BLaER1 treated with 17β-estradiol and CSF1 and Interleukin-3, amounts not matched to agents 10 nM and 100 nM (cell line): ENCODE data around the gene TSTD1.
A peak's percentile ranks its signal among the peaks of the same experiment; 100 is the strongest.
"Not testable (repeated sequence)": the region's sequence is repeated elsewhere in the genome, so short reads cannot be mapped to it uniquely, and the experiment has no call there.

Experiments
- H3K27ac ChIP-seq, 11 experiments: shearing (Covaris generic); formaldehyde crosslinking; 2 replicates each; pipeline ENCODE4 v1.8.1; 2022
- H3K27me3 ChIP-seq, 11 experiments: shearing (Covaris generic); formaldehyde crosslinking; 2 replicates each; pipeline ENCODE4 v1.8.1; 2022
- H3K36me3 ChIP-seq, 11 experiments: shearing (Covaris generic); formaldehyde crosslinking; 2 replicates each; pipeline ENCODE4 v1.8.1; 2022
- H3K4me1 ChIP-seq, 10 experiments: shearing (Covaris generic); formaldehyde crosslinking; 2 replicates each; pipeline ENCODE4 v1.8.1; 2022
- H3K4me2 ChIP-seq, 11 experiments: shearing (Covaris generic); formaldehyde crosslinking; 2 replicates each; pipeline ENCODE4 v1.8.1; 2022
- H3K4me3 ChIP-seq, 10 experiments: shearing (Covaris generic); formaldehyde crosslinking; 2 replicates each; pipeline ENCODE4 v1.8.1; 2022
- H3K9ac ChIP-seq, 11 experiments: shearing (Covaris generic); formaldehyde crosslinking; 2 replicates each; pipeline ENCODE4 v1.8.1; 2022
- H3K9me3 ChIP-seq, 11 experiments: shearing (Covaris generic); formaldehyde crosslinking; replicated peaks in 1 of 11; 2 replicates each; pipeline ENCODE4 v1.8.1; 2022
- H4K20me1 ChIP-seq, 11 experiments: shearing (Covaris generic); formaldehyde crosslinking; 2 replicates each; pipeline ENCODE4 v1.8.1; 2022
- Cebpa-rat ChIP-seq, 11 experiments: shearing (Covaris generic); IDR thresholded peaks; 2 replicates each; pipeline ENCODE4 v1.8.1; 2022

Gene TSTD1

DNA sequence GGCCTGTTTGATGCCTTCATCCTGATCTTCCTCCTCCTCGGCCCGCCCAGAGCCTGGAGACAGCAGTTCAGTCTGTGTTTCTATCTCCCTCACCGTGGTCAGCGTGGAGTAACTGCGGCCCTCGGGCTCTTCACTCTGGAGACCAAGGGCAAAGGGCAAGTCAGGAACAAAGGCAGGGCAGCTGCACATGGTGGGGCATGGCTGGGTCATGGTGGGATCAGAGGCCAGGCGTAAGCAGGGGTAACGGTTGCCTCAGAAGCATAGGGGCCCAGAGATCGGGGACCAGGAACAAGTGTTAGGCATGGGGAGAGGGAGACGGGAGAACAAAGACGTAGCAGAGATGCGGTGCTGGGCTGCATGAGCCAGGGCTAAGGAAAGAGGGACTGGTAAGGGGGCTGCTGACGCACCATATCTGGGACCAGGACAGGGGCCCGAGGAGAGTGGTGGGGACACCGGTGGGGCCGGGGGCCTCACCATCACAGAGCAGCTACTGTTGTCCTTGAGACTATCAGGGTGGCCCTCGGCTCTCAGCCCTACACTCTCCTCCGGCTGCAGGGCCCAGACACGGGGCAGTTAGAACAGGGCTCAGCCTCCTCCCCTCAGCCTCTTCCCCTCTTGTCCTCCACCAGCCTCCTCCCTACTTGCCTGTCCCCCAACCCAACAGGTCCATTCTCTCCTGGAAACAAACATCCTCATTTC is 34.1 kb upstream of the TSTD1 start:
- Histone ChIP-seq H3K4me3 (no peak overlapping the region), H3K27me3 (no peaks in the 10 kb centered on the region), H4K20me1 (peaks cover 0 to 3% (median 0%) of the 10 kb centered on the region in 11 experiments; a peak in 4 of 22 replicates), H3K9ac (0 out of 22 replicates have a peak overlapping the region, but pooled peaks of 1 of the 11 experiments have one; percentile 17), H3K4me2 (peak overlapping the region in 7 of 11 experiments; percentile 3 to 61 (median 42); a peak in 8 of 22 replicates), H3K4me1 (peaks cover 31 to 53% (median 43%) of the 10 kb centered on the region in 10 experiments), H3K9me3 (peaks cover 0 to 9% (median 6%) of the 10 kb centered on the region in 11 experiments; a peak in 5 of 22 replicates), H3K36me3 (no peaks in the 10 kb centered on the region), H3K27ac (peak overlapping the region in 2 of 11 experiments; percentile 30 to 44; a peak in 5 of 22 replicates)
- no peak for TF ChIP-seq Cebpa-rat (IDR thresholded peaks at IDR 0.05)

- H4K20me1 ChIP-seq = peaks cover 0 to 11% (median 3%) of the 10 kb centered on the region in 11 experiments; a peak in 10 of 22 replicates
- H3K4me2 ChIP-seq = peak overlapping the region in 9 of 11 experiments; percentile 21 to 100 (median 95); a peak in 9 of 22 replicates
- H3K36me3 ChIP-seq = peaks cover 2 to 4% (median 2%) of the 10 kb centered on the region in 11 experiments; a peak in 14 of 22 replicates
- no peaks in the 10 kb centered on the region for H3K27me3 ChIP-seq
- H3K4me1 ChIP-seq = peaks cover 41 to 63% (median 53%) of the 10 kb centered on the region in 10 experiments
- H3K9me3 ChIP-seq = peaks cover 0 to 9% (median 6%) of the 10 kb centered on the region in 11 experiments; a peak in 5 of 22 replicates
- H3K9ac ChIP-seq = no peak overlapping the region
- H3K4me3 ChIP-seq = no peak overlapping the region
- no peak for TF ChIP-seq Cebpa-rat (IDR thresholded peaks at IDR 0.05)
- no peak overlapping the region for H3K27ac ChIP-seq
These were observed 33.2 kb upstream of the TSTD1 start for GRCh38 chr1:161071886-161072371.

DNA sequence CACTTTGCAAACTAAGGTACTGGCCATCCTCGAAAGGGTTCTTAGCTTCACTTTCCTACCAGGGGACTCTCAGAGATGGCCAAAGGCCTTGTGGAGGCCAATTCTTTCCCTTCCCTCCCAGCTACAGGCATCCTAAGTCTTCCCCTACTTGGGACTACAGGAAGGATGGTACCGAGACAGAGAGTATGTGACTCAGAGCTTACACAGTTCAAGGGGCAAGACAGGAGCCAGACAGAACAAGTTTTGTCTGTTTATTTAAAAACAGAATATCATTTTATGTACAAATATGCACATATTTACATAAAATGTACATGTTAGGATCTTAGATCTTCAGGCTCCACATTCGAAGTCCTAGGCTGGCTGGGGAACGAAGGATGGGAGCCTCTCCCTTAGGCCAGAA is 32.0 kb upstream of the TSTD1 start:
- Histone ChIP-seq H3K27ac (peak overlapping the region; percentile 87 to 99 (median 97); a peak in 21 of 22 replicates), H4K20me1 (peaks cover 0 to 23% (median 14%) of the 10 kb centered on the region in 11 experiments; a peak in 12 of 22 replicates), H3K27me3 (no peaks in the 10 kb centered on the region), H3K4me3 (peak overlapping the region in 3 of 10 experiments; percentile 17 to 97 (median 84); a peak in 2 of 20 replicates), H3K9me3 (peaks cover 0 to 9% (median 6%) of the 10 kb centered on the region in 11 experiments; a peak in 5 of 22 replicates), H3K4me2 (peak overlapping the region in 10 of 11 experiments; percentile 95 to 100 (median 98); a peak in 19 of 22 replicates), H3K4me1 (peaks cover 52 to 75% (median 63%) of the 10 kb centered on the region in 10 experiments), H3K9ac (peak overlapping the region in 2 of 11 experiments; percentile 94 to 96; a peak in 3 of 22 replicates), H3K36me3 (peaks cover 12 to 16% (median 13%) of the 10 kb centered on the region in 11 experiments; a peak in 19 of 22 replicates)
- no peak for TF ChIP-seq Cebpa-rat (IDR thresholded peaks at IDR 0.05)

- H3K4me3 ChIP-seq = peak within 1 kb of the TSS; percentile 74 to 97 (median 86)
- peak within 1 kb of the TSS; percentile 90 to 97 (median 94) for H3K9ac ChIP-seq
- peak within 1 kb of the TSS; percentile 87 to 99 (median 97) for H3K27ac ChIP-seq
- peak within 1 kb of the TSS; percentile 88 to 100 (median 98) for H3K4me2 ChIP-seq
- H4K20me1 ChIP-seq = peaks cover 0 to 32% (median 22%) of the 10 kb centered on the region in 11 experiments; a peak in 14 of 22 replicates
- no peaks in the 10 kb centered on the region for H3K27me3 ChIP-seq
- peaks cover 0 to 9% (median 6%) of the 10 kb centered on the region in 11 experiments; a peak in 5 of 22 replicates for H3K9me3 ChIP-seq
- peaks cover 60 to 81% (median 72%) of the 10 kb centered on the region in 10 experiments for H3K4me1 ChIP-seq
- H3K36me3 ChIP-seq = peaks cover 15 to 23% (median 21%) of the 10 kb centered on the region in 11 experiments; a peak in 21 of 22 replicates
- no peak for TF ChIP-seq Cebpa-rat (IDR thresholded peaks at IDR 0.05)
These were observed 31.0 kb upstream of the TSTD1 start, which contains the start of gene ARHGAP30 for GRCh38 chr1:161069731-161070270. TSS of gene ARHGAP30 (minus strand) at chr1:161069891. CDS start at chr1:161069624, 267 bp downstream.

DNA sequence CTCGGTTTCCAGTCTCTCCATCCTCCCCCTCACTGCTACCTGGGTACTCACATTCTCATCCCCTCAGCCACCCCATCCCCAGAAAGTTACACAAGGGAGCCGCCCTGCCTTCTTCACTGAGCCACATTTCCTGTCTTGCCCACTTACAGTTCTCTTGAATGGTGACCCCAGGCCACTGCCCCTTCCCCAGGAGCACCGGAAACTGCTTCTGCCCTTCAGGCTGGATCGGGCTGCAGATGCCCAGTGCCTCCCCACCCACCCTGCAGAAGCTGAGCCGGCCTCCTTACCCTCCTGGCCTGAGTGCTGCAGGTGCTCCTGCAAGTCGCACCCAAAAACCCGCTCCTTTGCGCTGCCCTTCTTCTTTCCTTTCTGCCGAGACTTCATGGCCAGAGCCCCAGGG is 30.5 kb upstream of the TSTD1 start:
- Histone ChIP-seq H3K9me3 (peaks cover 0 to 9% (median 6%) of the 10 kb centered on the region in 11 experiments; a peak in 5 of 22 replicates), H3K36me3 (peaks cover 18 to 29% (median 25%) of the 10 kb centered on the region in 11 experiments; a peak in 21 of 22 replicates), H3K27me3 (no peaks in the 10 kb centered on the region), H3K4me3 (peak overlapping the region; percentile 74 to 97 (median 86)), H3K27ac (peak overlapping the region; percentile 87 to 99 (median 97)), H4K20me1 (peaks cover 0 to 38% (median 28%) of the 10 kb centered on the region in 11 experiments; a peak in 15 of 22 replicates), H3K4me1 (peaks cover 61 to 81% (median 73%) of the 10 kb centered on the region in 10 experiments), H3K9ac (peak overlapping the region; percentile 90 to 97 (median 94)), H3K4me2 (peak overlapping the region; percentile 88 to 100 (median 98))
- TF ChIP-seq Cebpa-rat (IDR thresholded peaks at IDR 0.05) = no peak

DNA sequence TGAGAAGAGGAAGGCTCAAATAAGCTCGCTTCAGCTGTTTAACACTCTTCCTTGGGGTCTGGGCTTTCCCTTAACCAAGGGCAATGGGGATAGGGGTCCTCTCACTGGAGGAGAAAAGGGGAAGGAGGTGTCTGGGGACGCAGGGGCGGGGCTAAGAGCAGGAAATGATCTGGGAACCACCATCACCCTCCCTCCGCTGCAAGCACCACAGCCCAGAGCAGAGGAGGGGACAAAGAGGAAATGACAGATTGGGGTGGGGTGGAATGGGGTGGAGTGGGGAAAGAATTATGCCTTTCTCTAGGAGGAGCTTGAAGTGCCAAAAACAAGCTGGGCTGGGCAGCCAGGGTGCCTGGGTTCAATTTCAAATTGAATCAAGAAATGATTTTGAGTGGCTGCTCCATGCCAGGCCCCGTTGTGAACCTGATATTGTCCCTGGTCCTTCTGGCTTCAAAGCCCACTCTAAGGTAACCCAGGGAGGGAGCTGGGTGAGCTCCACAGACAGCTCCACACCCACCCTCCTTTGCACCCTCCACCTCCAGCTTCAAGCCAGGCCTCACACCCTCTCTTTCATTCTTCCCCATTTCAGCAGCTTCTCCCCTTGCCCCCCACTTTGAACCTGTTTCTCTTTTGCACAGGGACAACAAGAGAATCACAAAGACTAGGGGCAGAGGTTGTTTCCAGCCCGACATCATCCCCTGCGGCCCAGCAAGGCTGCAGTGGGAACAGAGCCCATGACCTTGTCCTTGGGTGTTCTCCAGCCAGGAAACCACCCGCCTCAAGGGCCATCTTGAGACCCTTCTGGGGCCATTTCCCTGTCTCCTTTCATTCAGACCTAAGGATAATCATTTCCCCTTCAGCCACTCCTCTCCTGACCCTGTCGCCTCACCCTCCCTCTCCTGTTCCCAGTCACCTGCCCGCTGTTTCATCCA is 29.8 kb upstream of the TSTD1 start:
- peak overlapping the region; percentile 87 to 99 (median 97) for H3K27ac ChIP-seq
- peaks cover 0 to 45% (median 34%) of the 10 kb centered on the region in 11 experiments; a peak in 16 of 22 replicates for H4K20me1 ChIP-seq
- peaks cover 24 to 36% (median 32%) of the 10 kb centered on the region in 11 experiments; a peak in 21 of 22 replicates for H3K36me3 ChIP-seq
- TF ChIP-seq Cebpa-rat (IDR thresholded peaks at IDR 0.05) = no peak
- peaks cover 61 to 81% (median 71%) of the 10 kb centered on the region in 10 experiments for H3K4me1 ChIP-seq
- peak overlapping the region; percentile 88 to 100 (median 98) for H3K4me2 ChIP-seq
- H3K4me3 ChIP-seq = peak overlapping the region; percentile 74 to 97 (median 86)
- H3K9ac ChIP-seq = peak overlapping the region; percentile 90 to 97 (median 94)
- no peaks in the 10 kb centered on the region for H3K27me3 ChIP-seq
- H3K9me3 ChIP-seq = peaks cover 0 to 9% (median 6%) of the 10 kb centered on the region in 11 experiments; a peak in 5 of 22 replicates

DNA sequence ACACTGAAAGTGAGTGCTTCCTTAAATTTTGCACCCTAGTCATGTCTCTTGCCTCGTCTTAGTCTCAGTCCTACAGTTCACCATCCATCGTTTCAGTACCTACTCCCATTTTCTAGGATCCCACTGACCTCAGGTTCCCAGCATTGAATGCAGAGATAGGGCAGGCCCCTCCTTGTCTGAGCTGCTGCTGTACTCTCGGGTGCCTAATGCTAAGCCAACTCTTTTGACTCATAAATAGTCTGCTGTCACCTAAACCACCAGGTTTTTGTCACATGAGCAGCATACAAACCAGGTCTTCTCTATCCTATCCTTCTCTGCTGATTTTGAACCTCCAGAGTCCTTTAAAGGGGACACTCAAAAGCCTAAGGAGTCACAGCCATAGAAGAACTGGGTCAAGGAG is 27.9 kb upstream of the TSTD1 start:
- H3K9ac ChIP-seq = peak overlapping the region in 6 of 11 experiments; percentile 6 to 97 (median 93); a peak in 8 of 22 replicates
- peaks cover 0 to 9% (median 6%) of the 10 kb centered on the region in 11 experiments; a peak in 5 of 22 replicates for H3K9me3 ChIP-seq
- H4K20me1 ChIP-seq = peaks cover 0 to 64% (median 53%) of the 10 kb centered on the region in 11 experiments; a peak in 16 of 22 replicates
- peaks cover 49 to 71% (median 62%) of the 10 kb centered on the region in 10 experiments for H3K4me1 ChIP-seq
- H3K36me3 ChIP-seq = peaks cover 32 to 53% (median 47%) of the 10 kb centered on the region in 11 experiments; a peak in 21 of 22 replicates
- H3K4me3 ChIP-seq = peak overlapping the region in 6 of 10 experiments; percentile 77 to 97 (median 86); a peak in 11 of 20 replicates
- H3K27me3 ChIP-seq = no peaks in the 10 kb centered on the region
- H3K27ac ChIP-seq = peak overlapping the region in 8 of 11 experiments; percentile 26 to 99 (median 96); a peak in 8 of 22 replicates
- no peak for TF ChIP-seq Cebpa-rat (IDR thresholded peaks at IDR 0.05)
- H3K4me2 ChIP-seq = peak overlapping the region; percentile 88 to 100 (median 98); a peak in 21 of 22 replicates

DNA sequence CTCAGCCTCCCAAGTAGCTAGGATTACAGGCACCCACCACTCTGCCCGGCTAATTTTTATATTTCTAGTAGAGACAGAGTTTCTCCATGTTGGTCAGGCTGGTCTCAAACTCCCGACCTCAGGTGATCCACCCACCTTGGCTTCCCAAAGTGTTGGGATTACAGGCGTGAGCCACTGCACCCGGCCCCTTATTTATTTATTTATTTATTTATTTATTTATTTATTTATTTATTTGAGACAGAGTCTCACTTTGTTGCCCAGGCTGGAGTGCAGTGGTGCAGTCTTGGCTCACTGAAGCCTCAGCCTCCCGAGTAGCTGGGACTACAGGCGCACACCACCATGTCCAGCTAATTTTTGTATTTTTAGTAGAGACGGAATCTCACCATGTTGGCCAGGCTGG is 26.9 kb upstream of the TSTD1 start:
- Histone ChIP-seq H3K9ac (0 out of 22 replicates have a peak overlapping the region, but pooled peaks of 1 of the 11 experiments have one; percentile 90), H3K36me3 (peaks cover 34 to 63% (median 57%) of the 10 kb centered on the region in 11 experiments; a peak in 21 of 22 replicates), H3K4me1 (peaks cover 42 to 71% (median 51%) of the 10 kb centered on the region in 10 experiments), H4K20me1 (peaks cover 0 to 74% (median 63%) of the 10 kb centered on the region in 11 experiments; a peak in 16 of 22 replicates), H3K4me3 (peak overlapping the region in 1 of 10 experiments; percentile 97; a peak in 1 of 20 replicates), H3K4me2 (peak overlapping the region in 8 of 11 experiments; percentile 88 to 99 (median 98); a peak in 9 of 22 replicates)
- H3K9me3 ChIP-seq, H3K27ac ChIP-seq, H3K27me3 ChIP-seq: not testable (repeated sequence)

GRCh38 chr1:161063936-161064335 is 25.2 kb upstream of the TSTD1 start:
- H3K4me2 ChIP-seq = peak overlapping the region in 2 of 11 experiments; percentile 44 to 99; a peak in 2 of 22 replicates
- H3K36me3 ChIP-seq = peaks cover 41 to 81% (median 75%) of the 10 kb centered on the region in 11 experiments
- H3K4me1 ChIP-seq = peaks cover 32 to 75% (median 41%) of the 10 kb centered on the region in 10 experiments
- not testable (repeated sequence) for H3K27me3 ChIP-seq, H3K4me3 ChIP-seq, H3K27ac ChIP-seq, H3K9me3 ChIP-seq
- H4K20me1 ChIP-seq = peaks cover 0 to 91% (median 79%) of the 10 kb centered on the region in 11 experiments; a peak in 16 of 22 replicates
- peak overlapping the region in 3 of 11 experiments; percentile 9 to 55 (median 15); a peak in 1 of 22 replicates for H3K9ac ChIP-seq
